Activated CD8-positive, alpha-beta memory T cell treated with anti-CD3 and anti-CD28 coated beads, Interleukin-2, amount 50 U/mL, for 48 hours (primary cell): ENCODE results near the gene SSNA1.

Experiments used
- DNase-seq: peaks from one replicate; pipeline ENCODE4 v3.0.0-alpha.2; 2020

Gene SSNA1

GRCh38 chr9:137156567-137157375 lies 31.7 kb upstream of the SSNA1 start:
- peak; percentile 90 for DNase-seq

DNA sequence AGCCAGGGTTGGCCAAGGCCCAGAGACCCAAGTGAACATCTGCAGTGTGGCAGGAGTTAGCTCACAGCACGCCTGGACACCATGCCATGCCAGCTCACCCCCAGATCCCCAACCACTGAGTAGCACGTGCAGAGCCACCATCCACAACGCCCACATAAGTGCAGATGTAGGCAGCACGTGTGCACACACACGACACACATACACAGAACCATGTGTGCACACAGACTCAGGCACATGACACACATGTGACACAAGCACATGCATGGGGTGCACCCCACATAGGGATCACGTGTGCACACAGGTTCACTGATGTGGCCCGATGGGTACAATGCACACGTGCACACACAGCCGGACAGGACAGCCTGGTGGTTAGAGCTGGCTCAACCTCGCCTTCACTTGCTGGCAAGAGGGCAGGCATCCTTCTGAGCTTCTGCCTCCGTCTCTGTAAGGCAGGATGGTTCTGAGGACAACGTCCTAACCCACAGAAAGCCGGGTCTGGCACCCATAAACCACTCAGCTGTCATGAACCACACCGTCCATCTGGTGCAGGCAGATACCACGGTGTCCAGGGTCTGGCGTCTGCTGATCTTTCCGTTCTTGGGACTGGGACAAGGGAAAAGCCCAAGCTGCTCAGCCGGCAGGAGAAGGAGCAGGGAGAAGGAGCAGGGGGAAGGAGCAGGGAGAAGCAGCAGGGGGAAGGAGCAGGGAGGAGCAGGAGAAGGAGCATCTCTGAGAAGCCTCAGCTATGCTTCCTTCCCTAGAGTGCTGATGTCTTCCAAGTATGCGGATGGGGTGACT lies 30.7 kb upstream of the SSNA1 start:
- DNase-seq = no peak

GRCh38 chr9:137158625-137159024 lies 29.9 kb upstream of the SSNA1 start:
- DNase-seq = no peak

DNA sequence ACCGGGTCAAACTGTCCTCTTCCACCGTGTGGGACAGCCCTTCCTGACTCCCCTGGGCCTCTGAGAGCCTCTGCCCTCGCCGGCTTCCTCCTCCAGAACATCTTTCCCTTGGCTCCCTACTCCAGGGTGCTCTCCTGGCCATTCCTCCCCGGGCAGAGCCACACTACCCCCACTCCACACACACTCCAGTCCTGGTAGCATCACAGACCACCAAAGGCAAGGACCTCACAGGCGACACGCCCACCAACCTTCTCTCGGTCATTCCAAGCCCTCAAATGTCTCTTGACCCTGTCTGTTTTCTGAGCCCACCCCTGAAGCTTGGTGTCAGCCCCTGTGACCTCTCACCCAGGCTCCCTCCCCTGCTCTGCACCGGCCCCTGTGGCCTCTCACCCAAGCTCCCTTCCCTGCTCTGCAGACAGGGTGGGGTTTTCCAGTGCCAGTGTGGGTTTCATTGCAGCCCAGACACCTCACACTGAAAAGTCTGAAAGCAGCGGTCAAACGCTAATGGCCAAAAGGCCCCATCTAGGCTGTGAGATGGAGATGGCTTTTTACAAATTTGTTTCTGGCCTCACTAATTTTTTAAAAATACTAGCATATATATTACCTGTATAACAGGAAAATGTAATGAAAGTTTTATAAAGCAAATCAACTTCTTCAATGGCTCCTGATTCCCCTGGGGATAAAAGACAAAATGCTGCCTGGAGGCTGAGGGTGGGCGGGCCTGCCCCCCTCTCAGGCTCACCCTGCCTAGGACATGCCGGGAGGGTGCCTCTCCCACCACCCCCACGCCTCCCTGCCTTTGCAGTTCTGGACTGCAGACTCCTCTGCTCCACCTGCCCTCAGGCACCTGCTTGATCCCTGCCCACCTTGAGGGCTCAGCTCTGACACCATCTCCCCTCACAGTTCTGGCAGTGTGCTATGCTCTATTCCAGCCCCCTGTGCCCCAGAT lies 29.1 kb upstream of the SSNA1 start:
- DNase-seq = no peak

GRCh38 chr9:137160054-137160425 lies 28.4 kb upstream of the SSNA1 start:
- DNase-seq = no peak

DNA sequence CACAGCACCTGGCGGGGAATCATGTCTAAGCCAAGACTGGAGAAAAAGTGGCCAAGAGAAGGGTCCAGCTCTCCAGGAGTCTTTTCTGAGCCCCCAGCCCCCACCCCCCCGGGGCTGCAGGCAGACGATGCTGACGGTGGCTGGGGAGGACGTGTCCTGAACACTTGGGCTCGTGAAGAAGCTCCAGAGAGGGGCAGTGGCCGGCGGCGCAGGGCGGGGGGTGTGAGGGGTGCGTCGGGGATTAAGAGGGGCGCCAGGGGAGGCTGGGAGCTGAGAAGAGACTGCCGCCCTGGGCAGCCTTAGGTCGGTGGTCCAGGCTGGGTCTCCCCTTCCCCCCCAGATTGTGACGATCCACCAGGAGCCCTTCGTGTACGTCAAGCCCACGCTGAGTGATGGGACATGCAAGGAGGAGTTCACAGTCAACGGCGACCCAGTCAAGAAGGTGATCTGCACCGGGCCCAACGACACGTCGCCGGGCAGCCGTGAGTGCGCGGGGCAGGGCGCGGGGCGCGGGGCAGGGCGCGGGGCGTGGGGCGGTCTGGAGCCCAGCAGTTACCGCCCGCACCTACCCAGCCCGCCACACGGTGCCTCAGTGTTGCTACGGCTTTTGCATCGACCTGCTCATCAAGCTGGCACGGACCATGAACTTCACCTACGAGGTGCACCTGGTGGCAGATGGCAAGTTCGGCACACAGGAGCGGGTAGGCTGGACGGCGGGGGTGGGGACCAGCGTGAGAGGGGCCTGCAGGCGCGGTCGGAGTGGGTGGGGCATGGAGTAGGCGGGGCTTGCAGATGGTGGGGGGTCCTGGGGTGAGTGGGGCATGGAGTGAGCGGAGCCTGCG lies 27.5 kb upstream of the SSNA1 start:
- no peak for DNase-seq

DNA sequence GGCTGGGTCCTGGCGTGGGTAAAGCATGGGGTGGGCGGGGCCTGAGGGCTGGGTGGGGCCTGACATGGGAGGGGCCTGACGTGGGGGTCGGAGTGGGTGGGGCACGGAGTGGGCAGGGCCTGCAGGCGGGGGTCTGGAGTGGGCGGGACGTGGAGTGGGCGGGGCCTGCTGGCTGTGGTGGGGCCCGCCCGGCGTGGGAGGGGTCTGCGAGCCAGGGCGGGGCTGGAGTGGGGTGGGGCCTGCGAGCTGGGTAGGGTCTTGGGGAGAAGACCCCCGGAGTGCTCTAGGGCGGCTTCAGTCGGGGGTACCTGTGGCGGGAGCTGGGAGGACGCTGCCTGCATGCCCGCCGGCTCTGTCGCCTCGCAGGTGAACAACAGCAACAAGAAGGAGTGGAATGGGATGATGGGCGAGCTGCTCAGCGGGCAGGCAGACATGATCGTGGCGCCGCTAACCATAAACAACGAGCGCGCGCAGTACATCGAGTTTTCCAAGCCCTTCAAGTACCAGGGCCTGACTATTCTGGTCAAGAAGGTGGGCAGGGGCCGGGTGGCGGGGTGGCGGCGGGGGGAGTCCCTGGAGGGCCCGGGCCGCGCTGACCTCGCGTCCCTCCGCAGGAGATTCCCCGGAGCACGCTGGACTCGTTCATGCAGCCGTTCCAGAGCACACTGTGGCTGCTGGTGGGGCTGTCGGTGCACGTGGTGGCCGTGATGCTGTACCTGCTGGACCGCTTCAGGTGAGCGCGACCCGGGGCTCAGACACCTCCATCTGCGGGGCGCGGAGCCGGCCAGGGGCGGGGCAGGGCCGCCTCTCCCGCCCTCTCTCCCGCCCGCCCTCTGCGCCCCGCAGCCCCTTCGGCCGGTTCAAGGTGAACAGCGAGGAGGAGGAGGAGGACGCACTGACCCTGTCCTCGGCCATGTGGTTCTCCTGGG lies 26.7 kb upstream of the SSNA1 start:
- DNase-seq = no peak

DNA sequence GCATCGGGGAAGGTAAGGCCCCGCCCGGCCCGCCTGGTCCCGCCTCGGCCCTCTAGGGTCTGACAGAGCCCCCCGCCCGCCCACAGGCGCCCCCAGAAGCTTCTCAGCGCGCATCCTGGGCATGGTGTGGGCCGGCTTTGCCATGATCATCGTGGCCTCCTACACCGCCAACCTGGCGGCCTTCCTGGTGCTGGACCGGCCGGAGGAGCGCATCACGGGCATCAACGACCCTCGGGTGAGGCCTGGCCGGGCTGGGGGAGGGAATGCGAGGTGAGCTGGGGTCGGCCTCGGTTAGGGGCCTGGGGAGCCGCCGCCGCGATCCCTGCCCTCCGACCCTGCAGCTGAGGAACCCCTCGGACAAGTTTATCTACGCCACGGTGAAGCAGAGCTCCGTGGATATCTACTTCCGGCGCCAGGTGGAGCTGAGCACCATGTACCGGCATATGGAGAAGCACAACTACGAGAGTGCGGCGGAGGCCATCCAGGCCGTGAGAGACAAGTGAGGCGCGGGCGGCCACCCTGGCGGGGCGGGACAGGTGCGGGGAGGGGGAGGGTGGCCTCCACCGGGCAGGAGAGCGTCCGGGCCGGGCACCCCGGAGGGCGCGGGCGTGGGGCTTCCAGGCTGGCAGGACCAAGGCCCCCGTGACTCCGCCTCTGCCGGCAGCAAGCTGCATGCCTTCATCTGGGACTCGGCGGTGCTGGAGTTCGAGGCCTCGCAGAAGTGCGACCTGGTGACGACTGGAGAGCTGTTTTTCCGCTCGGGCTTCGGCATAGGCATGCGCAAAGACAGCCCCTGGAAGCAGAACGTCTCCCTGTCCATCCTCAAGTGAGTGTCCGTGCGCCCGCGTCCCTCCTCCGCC lies 25.7 kb upstream of the SSNA1 start:
- no peak for DNase-seq

DNA sequence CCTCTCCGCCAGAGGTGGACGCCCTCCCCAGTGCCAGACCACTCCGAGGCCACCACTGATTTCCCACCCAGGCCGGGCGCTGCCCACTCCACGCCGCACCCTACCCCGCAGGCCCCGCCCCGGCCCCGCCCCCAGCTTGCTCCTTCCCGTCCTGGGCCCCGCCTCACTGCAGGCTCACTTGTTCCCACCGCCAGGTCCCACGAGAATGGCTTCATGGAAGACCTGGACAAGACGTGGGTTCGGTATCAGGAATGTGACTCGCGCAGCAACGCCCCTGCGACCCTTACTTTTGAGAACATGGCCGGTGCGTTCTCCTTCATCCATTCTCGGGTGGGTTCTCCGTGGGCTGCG lies 25.1 kb upstream of the SSNA1 start:
- DNase-seq = no peak

DNA sequence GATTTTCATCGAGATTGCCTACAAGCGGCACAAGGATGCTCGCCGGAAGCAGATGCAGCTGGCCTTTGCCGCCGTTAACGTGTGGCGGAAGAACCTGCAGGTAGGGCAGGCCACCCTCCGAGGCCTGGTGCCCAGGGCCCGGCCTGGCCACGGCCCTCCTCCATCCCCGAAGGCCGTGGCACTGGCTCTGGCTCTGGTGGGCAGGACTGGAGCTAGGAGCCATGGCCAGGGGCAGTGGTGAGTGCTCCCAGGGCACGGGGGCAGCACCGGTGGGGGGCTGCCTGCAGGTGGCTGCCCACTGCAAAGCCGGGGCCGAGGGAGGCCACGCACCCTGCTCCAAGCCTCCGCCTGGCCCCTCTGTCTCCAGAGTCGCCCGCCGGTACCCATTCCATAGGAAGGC lies 24.7 kb upstream of the SSNA1 start:
- DNase-seq = no peak

DNA sequence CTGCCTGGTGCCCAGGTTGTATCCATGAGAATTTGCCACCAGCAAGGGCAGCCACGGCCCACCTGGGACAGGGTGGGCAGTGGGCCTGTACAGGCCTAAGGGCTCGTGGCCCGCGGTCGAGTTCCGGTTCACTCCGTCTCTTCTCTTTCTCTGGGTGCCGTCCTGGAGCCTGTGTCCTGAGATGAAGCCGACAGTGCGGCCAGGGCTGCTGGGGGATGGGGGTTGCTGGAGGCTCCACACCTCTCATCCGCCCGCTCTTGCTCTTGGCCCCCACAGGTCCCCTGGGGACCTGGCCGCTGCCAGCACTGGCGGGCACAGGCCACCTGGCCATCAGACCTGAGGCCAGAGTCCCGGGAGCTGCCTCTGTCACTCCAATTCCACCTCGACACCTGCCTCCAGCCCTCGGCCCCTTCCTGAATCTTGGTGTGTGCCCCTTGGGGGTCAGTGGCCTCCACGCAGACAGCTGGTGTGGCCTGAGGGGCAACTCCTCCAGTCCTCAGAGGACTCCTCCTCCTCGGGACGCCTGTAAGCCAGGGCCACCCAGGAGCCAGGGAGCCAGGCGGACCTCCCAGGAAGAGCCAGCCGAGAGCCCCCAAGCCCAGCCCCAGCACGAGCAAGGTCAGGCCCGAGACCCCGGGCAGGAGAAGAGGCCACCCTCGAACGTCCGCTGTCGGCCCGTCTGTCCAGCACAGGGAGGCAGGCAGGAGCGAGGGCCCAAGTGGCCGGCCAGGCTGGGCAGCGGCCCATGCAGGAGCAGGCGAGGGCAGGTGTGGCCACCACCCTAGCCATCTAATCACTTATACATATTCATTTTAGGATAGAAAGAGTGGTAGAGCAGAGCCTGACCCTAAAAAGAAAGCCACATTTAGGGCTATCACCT lies 23.9 kb upstream of the SSNA1 start:
- no peak for DNase-seq

GRCh38 chr9:137165250-137165836 lies 23.1 kb upstream of the SSNA1 start:
- no peak for DNase-seq

DNA sequence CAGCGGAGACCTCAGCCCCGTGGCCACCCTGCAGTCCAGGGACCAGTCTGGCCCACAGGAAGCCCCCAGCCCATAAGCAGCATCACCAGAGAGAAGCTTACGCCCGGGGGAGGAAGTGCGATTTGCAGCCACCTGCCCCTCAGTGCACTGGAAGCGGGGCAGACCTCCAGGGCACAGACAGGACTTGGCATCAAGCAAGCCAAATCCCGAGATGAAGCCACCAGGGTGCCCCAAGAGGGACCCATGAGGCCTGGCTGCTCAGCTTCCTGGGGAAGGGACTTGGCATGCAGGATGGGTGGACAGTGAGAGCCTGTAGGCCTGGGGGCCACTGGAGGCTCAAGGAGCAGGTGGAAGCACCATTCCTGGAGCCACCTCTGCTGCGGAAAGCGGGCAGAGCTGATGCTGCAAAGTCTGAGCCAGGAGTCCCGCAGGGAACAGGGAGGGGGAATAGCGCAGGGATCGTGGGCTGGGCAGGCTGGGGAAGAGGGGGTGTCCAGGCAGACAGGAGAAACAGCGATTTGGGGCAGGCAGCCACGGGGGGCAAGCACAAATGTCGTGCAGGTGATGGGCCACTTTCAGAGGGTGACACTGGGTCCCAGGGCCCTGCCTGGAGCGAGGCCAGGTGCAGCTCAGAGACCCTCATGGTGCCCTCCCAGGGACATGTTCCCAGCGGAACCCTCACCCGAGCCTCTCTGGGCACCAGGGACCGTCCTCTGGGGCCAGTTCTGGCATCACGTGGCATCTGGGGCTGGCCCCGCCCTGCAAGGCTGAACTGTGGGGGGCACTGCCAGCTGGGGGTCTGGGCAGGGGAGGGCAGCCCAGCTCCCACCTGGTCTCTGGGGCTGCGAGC lies 21.9 kb upstream of the SSNA1 start:
- DNase-seq = no peak

DNA sequence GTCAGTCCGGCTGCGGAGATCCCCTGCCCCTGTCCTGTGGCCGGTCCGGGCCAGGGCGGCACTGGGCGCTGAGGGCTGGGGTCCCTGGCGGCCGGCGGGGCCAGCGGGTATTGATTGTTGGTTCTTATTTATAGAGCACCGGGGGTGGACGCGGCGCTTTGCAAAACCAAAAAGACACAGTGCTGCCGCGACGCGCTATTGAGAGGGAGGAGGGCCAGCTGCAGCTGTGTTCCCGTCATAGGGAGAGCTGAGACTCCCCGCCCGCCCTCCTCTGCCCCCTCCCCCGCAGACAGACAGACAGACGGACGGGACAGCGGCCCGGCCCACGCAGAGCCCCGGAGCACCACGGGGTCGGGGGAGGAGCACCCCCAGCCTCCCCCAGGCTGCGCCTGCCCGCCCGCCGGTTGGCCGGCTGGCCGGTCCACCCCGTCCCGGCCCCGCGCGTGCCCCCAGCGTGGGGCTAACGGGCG lies 21.2 kb upstream of the SSNA1 start:
- DNase-seq = no peak

DNA sequence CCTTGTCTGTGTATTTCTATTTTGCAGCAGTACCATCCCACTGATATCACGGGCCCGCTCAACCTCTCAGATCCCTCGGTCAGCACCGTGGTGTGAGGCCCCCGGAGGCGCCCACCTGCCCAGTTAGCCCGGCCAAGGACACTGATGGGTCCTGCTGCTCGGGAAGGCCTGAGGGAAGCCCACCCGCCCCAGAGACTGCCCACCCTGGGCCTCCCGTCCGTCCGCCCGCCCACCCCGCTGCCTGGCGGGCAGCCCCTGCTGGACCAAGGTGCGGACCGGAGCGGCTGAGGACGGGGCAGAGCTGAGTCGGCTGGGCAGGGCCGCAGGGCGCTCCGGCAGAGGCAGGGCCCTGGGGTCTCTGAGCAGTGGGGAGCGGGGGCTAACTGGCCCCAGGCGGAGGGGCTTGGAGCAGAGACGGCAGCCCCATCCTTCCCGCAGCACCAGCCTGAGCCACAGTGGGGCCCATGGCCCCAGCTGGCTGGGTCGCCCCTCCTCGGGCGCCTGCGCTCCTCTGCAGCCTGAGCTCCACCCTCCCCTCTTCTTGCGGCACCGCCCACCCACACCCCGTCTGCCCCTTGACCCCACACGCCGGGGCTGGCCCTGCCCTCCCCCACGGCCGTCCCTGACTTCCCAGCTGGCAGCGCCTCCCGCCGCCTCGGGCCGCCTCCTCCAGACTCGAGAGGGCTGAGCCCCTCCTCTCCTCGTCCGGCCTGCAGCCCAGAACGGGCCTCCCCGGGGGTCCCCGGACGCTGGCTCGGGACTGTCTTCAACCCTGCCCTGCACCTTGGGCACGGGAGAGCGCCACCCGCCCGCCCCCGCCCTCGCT lies 20.5 kb upstream of the SSNA1 start:
- DNase-seq = no peak

DNA sequence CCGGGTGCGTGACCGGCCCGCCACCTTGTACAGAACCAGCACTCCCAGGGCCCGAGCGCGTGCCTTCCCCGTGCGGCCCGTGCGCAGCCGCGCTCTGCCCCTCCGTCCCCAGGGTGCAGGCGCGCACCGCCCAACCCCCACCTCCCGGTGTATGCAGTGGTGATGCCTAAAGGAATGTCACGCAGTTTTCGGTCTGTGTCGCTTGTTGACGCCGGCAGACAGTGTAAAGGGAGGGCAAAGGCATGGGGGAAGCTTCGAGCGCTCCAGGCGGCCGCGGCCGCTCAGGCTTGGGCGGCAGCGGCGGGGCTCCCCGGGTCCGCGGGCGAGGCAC lies 19.9 kb upstream of the SSNA1 start:
- DNase-seq = no peak
